Upper lobe of left lung (tissue), 4 donors: ENCODE data around the gene GOLM1.

ENCODE experiments used
- CTCF ChIP-seq, 6 experiments: fragments of 450-650 bp in 4 of 6; fragments of 200-600 bp in 2 of 6; sonication (generic) in 2 of 6; IDR thresholded peaks; one replicate each; pipeline ENCODE4 v1.5.1; 2016 to 2019; ENCODE audit warnings: antibody characterized with exemption in 6 of 6
- EP300 ChIP-seq, 4 donors: sonication (generic); formaldehyde crosslinking; IDR thresholded peaks; one replicate each; pipeline ENCODE4 v1.5.1; 2017; ENCODE audit warnings: antibody characterized with exemption in 4 of 4, control low read depth in 2 of 4
- POLR2A ChIP-seq, 4 donors: fragments of 450-650 bp; IDR thresholded peaks; one replicate each; pipeline ENCODE4 v1.5.1; 2016 to 2017; ENCODE audit warnings: antibody characterized with exemption in 4 of 4, mild to moderate bottlenecking in 2 of 4
- POLR2AphosphoS5 ChIP-seq, 2 donors: sonication (generic); formaldehyde crosslinking; IDR thresholded peaks; one replicate each; pipeline ENCODE4 v1.5.1; 2017; ENCODE audit warnings: antibody characterized with exemption in 2 of 2

GRCh38 chr9:86009133-86009532 is 90.2 kb downstream of the GOLM1 start:
- TF ChIP-seq CTCF (IDR thresholded peaks at IDR 0.05) (no peak), POLR2A (IDR thresholded peaks at IDR 0.05) (no peak), EP300 (IDR thresholded peaks at IDR 0.05) (no peak), POLR2AphosphoS5 (IDR thresholded peaks at IDR 0.05) (no peak)
